CD14-positive monocyte (primary cell): ENCODE data around the gene SNX18. TPM values are rescaled to one million over a fixed set of nuclear protein-coding genes. Genes with fewer than 3 reads are reported as not detected.
"Not testable (repeated sequence)": the region's sequence is repeated elsewhere in the genome, so short reads cannot be mapped to it uniquely, and the experiment has no call there.

ENCODE experiments used
- DNase-seq, 3 donors: peaks; one replicate each; pipeline ENCODE4 v3.0.0-alpha.2; 2011 to 2022
- H2AFZ ChIP-seq: 2 replicates; pipeline ENCODE4 v1.6.0; 2012; ENCODE audit warnings: mild to moderate bottlenecking, low read depth, low read length, inconsistent platforms; ENCODE audit not compliant: insufficient read depth, poor library complexity, severe bottlenecking
- H3K27ac ChIP-seq, 2 donors: 1 replicate in 1 of 2; 2 replicates in 1 of 2; pipeline ENCODE4 v1.5.1; 2012 to 2013; ENCODE audit warnings: low read length in 2 of 2, control low read depth in 1 of 2, inconsistent platforms in 1 of 2, low read depth in 1 of 2, mild to moderate bottlenecking in 1 of 2
- H3K27me3 ChIP-seq, 2 donors: one replicate each; pipeline versions ENCODE4 v1.6.0 to v1.6.1; 2011 to 2013; ENCODE audit warnings: low read length in 2 of 2; ENCODE audit not compliant: control insufficient read depth in 2 of 2, insufficient read depth in 2 of 2
- H3K36me3 ChIP-seq, 2 donors: replicated peaks in 1 of 2; 1 replicate in 1 of 2; 2 replicates in 1 of 2; pipeline versions ENCODE4 v1.5.1 to v1.6.1; 2012 to 2013; ENCODE audit warnings: low read length in 2 of 2, control low read depth in 1 of 2, inconsistent platforms in 1 of 2, mild to moderate bottlenecking in 1 of 2; ENCODE audit not compliant: insufficient read depth in 2 of 2, control insufficient read depth in 1 of 2
- H3K4me1 ChIP-seq, 2 donors: 1 replicate in 1 of 2; 2 replicates in 1 of 2; pipeline versions ENCODE4 v1.5.1 to v1.6.1; 2012 to 2013; ENCODE audit warnings: low read length in 2 of 2, control low read depth in 1 of 2, inconsistent platforms in 1 of 2, mild to moderate bottlenecking in 1 of 2, moderate library complexity in 1 of 2; ENCODE audit not compliant: insufficient read depth in 2 of 2, control insufficient read depth in 1 of 2
- H3K4me2 ChIP-seq: replicated peaks from 2 replicates; pipeline ENCODE3; 2012; ENCODE audit warnings: low read length, moderate library complexity, mild to moderate bottlenecking; ENCODE audit not compliant: poor library complexity, severe bottlenecking; ENCODE audit errors: extremely low read depth
- H3K4me3 ChIP-seq, 3 experiments: fragments of 200-600 bp in 1 of 3; sonication (generic) in 1 of 3; replicated peaks in 1 of 3; 1 replicate in 2 of 3; 2 replicates in 1 of 3; pipeline ENCODE4 v1.5.1; 2011 to 2013; ENCODE audit warnings: low read length in 3 of 3, mild to moderate bottlenecking in 3 of 3, control low read depth in 2 of 3, low read depth in 2 of 3, inconsistent platforms in 1 of 3, moderate library complexity in 1 of 3
- H3K79me2 ChIP-seq: 2 replicates; pipeline ENCODE4 v1.6.0; 2012; ENCODE audit warnings: mild to moderate bottlenecking, control low read depth, inconsistent platforms, low read length, moderate library complexity; ENCODE audit not compliant: insufficient read depth
- H3K9ac ChIP-seq: 2 replicates; pipeline ENCODE4 v1.6.0; 2017; ENCODE audit warnings: low read length, mild to moderate bottlenecking; ENCODE audit not compliant: insufficient read depth, poor library complexity, severe bottlenecking
- H3K9me3 ChIP-seq, 2 donors: replicated peaks in 1 of 2; 1 replicate in 1 of 2; 2 replicates in 1 of 2; pipeline versions ENCODE4 v1.5.1 to v1.6.1; 2012 to 2013; ENCODE audit warnings: low read length in 2 of 2, control low read depth in 1 of 2; ENCODE audit not compliant: control insufficient read depth in 1 of 2, insufficient read depth in 1 of 2
- H4K20me1 ChIP-seq: 2 replicates; pipeline ENCODE4 v1.6.0; 2012; ENCODE audit warnings: mild to moderate bottlenecking, low read length, control low read depth, moderate library complexity; ENCODE audit not compliant: insufficient read depth
- H3K27ac Mint-ChIP-seq, 7 donors: one replicate each; pipeline ENCODE4 v1.8.0; 2020; ENCODE audit warnings: mild to moderate bottlenecking in 7 of 7, mixed read lengths in 7 of 7, moderate library complexity in 6 of 7, inconsistent platforms in 2 of 7
- H3K27me3 Mint-ChIP-seq, 3 donors: one replicate each; pipeline ENCODE4 v1.8.0; 2021 to 2022; ENCODE audit warnings: low read depth in 3 of 3, mild to moderate bottlenecking in 3 of 3, mixed read lengths in 3 of 3, moderate library complexity in 3 of 3, inconsistent platforms in 1 of 3
- H3K36me3 Mint-ChIP-seq, 2 donors: one replicate each; pipeline ENCODE4 v1.8.0; 2020; ENCODE audit warnings: mixed read lengths in 2 of 2, inconsistent platforms in 1 of 2, mild to moderate bottlenecking in 1 of 2
- H3K4me1 Mint-ChIP-seq: one replicate; pipeline ENCODE4 v1.8.0; 2020; ENCODE audit warnings: mild to moderate bottlenecking, mixed read lengths
- H3K4me3 Mint-ChIP-seq, 2 donors: one replicate each; pipeline ENCODE4 v1.8.0; 2020; ENCODE audit warnings: mild to moderate bottlenecking in 2 of 2, mixed read lengths in 2 of 2, moderate library complexity in 1 of 2
- H3K9me3 Mint-ChIP-seq, 7 donors: one replicate each; pipeline ENCODE4 v1.8.0; 2020 to 2022; ENCODE audit warnings: mixed read lengths in 7 of 7, mild to moderate bottlenecking in 6 of 7, moderate library complexity in 6 of 7, inconsistent platforms in 2 of 7
- WGBS: methylation state at CpG from one replicate; pipeline ENCODE4 v1.1.5; 2013; ENCODE audit warnings: missing lambda C conversion rate; ENCODE audit not compliant: insufficient coverage; 5-methylcytosine and 5-hydroxymethylcytosine counted together
- intact Hi-C, 2 donors: fragments of 100-400 bp; cut with micrococcal nuclease; formaldehyde crosslinking; loops; one replicate each; pipeline versions ENCODE4 v1.15.0 to v1.15.1; 2023
- polyA plus RNA-seq, 3 donors: library from polyadenylated mRNA; depleted of rRNA in 1 of 3; unstranded in 2 of 3; stranded (reverse) in 1 of 3; fragments of 300-500 nt in 2 of 3; fragments of >200 nt in 1 of 3; fragmentation: Illumina TruSeq in 2 of 3; gene quantifications; 1 replicate in 2 of 3; 2 replicates in 1 of 3; pipeline ENCODE4 v1.2.3, GENCODE V29; 2012 to 2021
- TF ChIP-seq, protein P1 (sequence below): fragments of 200-600 bp; IDR thresholded peaks from one replicate; pipeline ENCODE4 v1.8.0; 2022; ENCODE audit warnings: antibody characterized with exemption, mild to moderate bottlenecking

The SNX18 gene
- polyA plus RNA-seq, 3 donors: 6.8 to 33.3 (median 12.4) TPM

DNA sequence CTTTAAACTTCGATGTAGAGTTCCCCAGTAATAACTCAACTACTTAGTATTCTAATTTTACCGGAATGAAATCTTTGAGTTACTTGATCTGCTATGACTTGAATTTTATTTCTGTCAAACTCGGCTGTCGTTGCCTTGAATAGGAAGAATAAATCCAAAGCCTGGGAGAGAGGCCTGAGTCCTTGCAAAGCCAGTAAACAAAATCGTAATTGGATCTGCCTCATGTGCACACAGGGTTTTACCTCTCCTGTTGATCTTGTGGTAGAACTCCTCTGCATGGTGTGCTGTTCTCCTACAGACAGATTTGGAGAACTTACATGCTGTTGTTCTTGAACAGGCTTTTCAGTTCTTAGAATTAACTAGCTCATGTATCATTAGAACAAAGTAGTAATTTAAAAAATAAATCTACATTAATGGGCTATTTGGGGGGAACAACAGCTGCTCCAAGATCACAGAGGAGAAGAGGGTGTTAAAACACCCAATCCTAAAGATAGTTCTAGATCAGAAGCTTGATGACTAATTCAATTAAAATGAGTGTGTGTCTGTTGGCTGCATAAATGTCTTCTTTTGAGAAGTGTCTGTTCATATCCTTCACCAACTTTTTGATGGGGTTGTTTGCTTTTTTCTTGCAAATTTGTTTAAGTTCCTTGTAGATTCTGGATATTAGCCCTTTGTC is 33.2 kb upstream of the SNX18 start:
- no peaks in the 10 kb centered on the region for H4K20me1 ChIP-seq
- H3K36me3 ChIP-seq: no peaks in the 10 kb centered on the region
- 100% methylated on average over 2 of the region's 5 CpGs for WGBS
- no peaks in the 10 kb centered on the region for H3K36me3 Mint-ChIP-seq
- H3K9me3 Mint-ChIP-seq: peaks cover 0 to 6% (median 3%) of the 10 kb centered on the region in 7 donors
- peaks cover 14% of the 10 kb centered on the region for H3K4me1 Mint-ChIP-seq
- no peak overlapping the region for H3K27ac Mint-ChIP-seq
- intact Hi-C loops: loop anchor here in 1 of 2 donors (10.0 kb wide), 1 partner anchor 240 kb away; no protein-coding TSS in a partner anchor
- no peaks in the 10 kb centered on the region for H3K27me3 ChIP-seq
- H3K27ac ChIP-seq: no peak overlapping the region
- TF ChIP-seq, protein P1, sequence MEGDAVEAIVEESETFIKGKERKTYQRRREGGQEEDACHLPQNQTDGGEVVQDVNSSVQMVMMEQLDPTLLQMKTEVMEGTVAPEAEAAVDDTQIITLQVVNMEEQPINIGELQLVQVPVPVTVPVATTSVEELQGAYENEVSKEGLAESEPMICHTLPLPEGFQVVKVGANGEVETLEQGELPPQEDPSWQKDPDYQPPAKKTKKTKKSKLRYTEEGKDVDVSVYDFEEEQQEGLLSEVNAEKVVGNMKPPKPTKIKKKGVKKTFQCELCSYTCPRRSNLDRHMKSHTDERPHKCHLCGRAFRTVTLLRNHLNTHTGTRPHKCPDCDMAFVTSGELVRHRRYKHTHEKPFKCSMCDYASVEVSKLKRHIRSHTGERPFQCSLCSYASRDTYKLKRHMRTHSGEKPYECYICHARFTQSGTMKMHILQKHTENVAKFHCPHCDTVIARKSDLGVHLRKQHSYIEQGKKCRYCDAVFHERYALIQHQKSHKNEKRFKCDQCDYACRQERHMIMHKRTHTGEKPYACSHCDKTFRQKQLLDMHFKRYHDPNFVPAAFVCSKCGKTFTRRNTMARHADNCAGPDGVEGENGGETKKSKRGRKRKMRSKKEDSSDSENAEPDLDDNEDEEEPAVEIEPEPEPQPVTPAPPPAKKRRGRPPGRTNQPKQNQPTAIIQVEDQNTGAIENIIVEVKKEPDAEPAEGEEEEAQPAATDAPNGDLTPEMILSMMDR: no peak
- peaks cover 0 to 4% (median 2%) of the 10 kb centered on the region in 3 donors for H3K27me3 Mint-ChIP-seq
- peaks cover 0 to 8% of the 10 kb centered on the region in 2 donors for H3K4me1 ChIP-seq
- no peak overlapping the region for H3K4me2 ChIP-seq
- no peak overlapping the region for H2AFZ ChIP-seq
- H3K79me2 ChIP-seq: no peaks in the 10 kb centered on the region
- no peak overlapping the region for H3K4me3 Mint-ChIP-seq
- no peak for DNase-seq
- H3K9me3 ChIP-seq: no peaks in the 10 kb centered on the region
- no peak overlapping the region for H3K4me3 ChIP-seq
- no peak overlapping the region for H3K9ac ChIP-seq

DNA sequence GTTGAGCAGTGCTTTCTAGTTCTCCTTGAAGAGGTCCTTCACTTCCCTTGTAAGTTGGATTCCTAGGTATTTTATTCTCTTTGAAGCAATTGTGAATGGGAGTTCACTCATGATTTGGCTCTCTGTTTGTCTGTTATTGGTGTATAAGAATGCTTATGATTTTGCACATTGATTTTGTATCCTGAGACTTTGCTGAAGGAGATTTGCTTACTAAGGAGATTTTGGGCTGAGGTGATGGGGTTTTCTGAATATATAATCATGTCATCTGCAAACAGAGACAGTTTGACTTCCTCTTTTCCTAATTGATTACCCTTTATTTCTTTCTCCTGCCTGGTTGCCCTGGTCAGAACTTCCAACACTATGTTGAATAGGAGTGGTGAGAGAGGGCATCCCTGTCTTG is 31.9 kb upstream of the SNX18 start:
- intact Hi-C loops: loop anchor here in 1 of 2 donors (10.0 kb wide), 1 partner anchor 241 kb away; no protein-coding TSS in a partner anchor
- not testable (repeated sequence) for H3K4me1 Mint-ChIP-seq, H2AFZ ChIP-seq, H4K20me1 ChIP-seq, DNase-seq, H3K36me3 ChIP-seq, H3K27me3 Mint-ChIP-seq, H3K4me3 Mint-ChIP-seq, H3K4me2 ChIP-seq, H3K27ac ChIP-seq, H3K9ac ChIP-seq, H3K27me3 ChIP-seq, H3K79me2 ChIP-seq, H3K9me3 ChIP-seq, H3K9me3 Mint-ChIP-seq, H3K36me3 Mint-ChIP-seq, H3K4me3 ChIP-seq, H3K27ac Mint-ChIP-seq, H3K4me1 ChIP-seq
